H9 (cell line): ENCODE data around the gene LRIG1. TPM values are rescaled to one million over a fixed set of nuclear protein-coding genes. Genes with fewer than 3 reads are reported as not detected.

ENCODE experiments used
- DNase-seq: peaks from one replicate; pipeline ENCODE4 v3.0.0-alpha.2; 2017
- H2AFZ ChIP-seq: one replicate; pipeline ENCODE4 v1.6.1; 2013; ENCODE audit warnings: mild to moderate bottlenecking, low read length, control low read depth, moderate library complexity
- H2AK5ac ChIP-seq: 2 replicates; pipeline ENCODE4 v1.6.1; 2013; ENCODE audit warnings: low read length, control low read depth, mixed read lengths; ENCODE audit not compliant: insufficient read length
- H2BK120ac ChIP-seq: one replicate; pipeline ENCODE4 v1.6.1; 2013; ENCODE audit warnings: low read depth, mild to moderate bottlenecking, low read length, control low read depth, inconsistent platforms; ENCODE audit not compliant: poor library complexity, severe bottlenecking
- H2BK12ac ChIP-seq: 2 replicates; pipeline ENCODE4 v1.6.1; 2013; ENCODE audit warnings: low read length, control low read depth, mixed read lengths, low read depth; ENCODE audit not compliant: insufficient read length
- H2BK15ac ChIP-seq: 2 replicates; pipeline ENCODE4 v1.6.1; 2013; ENCODE audit warnings: low read depth, low read length, control low read depth
- H2BK20ac ChIP-seq: one replicate; pipeline ENCODE4 v1.6.1; 2013; ENCODE audit warnings: low read depth, mild to moderate bottlenecking, low read length, control low read depth, inconsistent platforms; ENCODE audit not compliant: poor library complexity, severe bottlenecking
- H2BK5ac ChIP-seq: 2 replicates; pipeline ENCODE4 v1.6.1; 2013; ENCODE audit warnings: low read length, control low read depth, mixed read lengths; ENCODE audit not compliant: insufficient read length
- H3K14ac ChIP-seq: 2 replicates; pipeline ENCODE4 v1.6.1; 2013; ENCODE audit warnings: low read length, control low read depth; ENCODE audit not compliant: insufficient read depth
- H3K18ac ChIP-seq: 2 replicates; pipeline ENCODE4 v1.6.1; 2013; ENCODE audit warnings: low read depth, mild to moderate bottlenecking, mixed read lengths, low read length, control low read depth; ENCODE audit not compliant: insufficient read length
- H3K23ac ChIP-seq: 2 replicates; pipeline ENCODE4 v1.6.1; 2013; ENCODE audit warnings: low read length, control low read depth, mixed read lengths, low read depth; ENCODE audit not compliant: insufficient read length
- H3K23me2 ChIP-seq: 2 replicates; pipeline ENCODE4 v1.6.1; 2013; ENCODE audit warnings: low read depth, mild to moderate bottlenecking, mixed read lengths, low read length, control low read depth; ENCODE audit not compliant: insufficient read length, poor library complexity, severe bottlenecking
- H3K27ac ChIP-seq: 2 replicates; pipeline ENCODE4 v1.5.1; 2013; ENCODE audit warnings: low read length, control low read depth, mixed read lengths, low read depth; ENCODE audit not compliant: insufficient read length
- H3K27me3 ChIP-seq: 2 replicates; pipeline ENCODE4 v1.6.1; 2013; ENCODE audit warnings: low read length, control low read depth, inconsistent platforms; ENCODE audit not compliant: insufficient read depth
- H3K4ac ChIP-seq: 2 replicates; pipeline ENCODE4 v1.6.1; 2013; ENCODE audit warnings: low read depth, mild to moderate bottlenecking, control low read depth, inconsistent platforms, low read length, moderate library complexity
- H3K4me1 ChIP-seq: 2 replicates; pipeline ENCODE4 v1.6.1; 2013; ENCODE audit warnings: low read length, control low read depth, inconsistent platforms; ENCODE audit not compliant: insufficient read depth
- H3K4me2 ChIP-seq: 2 replicates; pipeline ENCODE4 v1.6.1; 2013; ENCODE audit warnings: low read length, control low read depth, mixed read lengths; ENCODE audit not compliant: insufficient read length, insufficient read depth
- H3K56ac ChIP-seq: 2 replicates; pipeline ENCODE4 v1.6.1; 2013; ENCODE audit warnings: low read depth, mild to moderate bottlenecking, mixed read lengths, low read length, control low read depth; ENCODE audit not compliant: insufficient read length
- H3K79me1 ChIP-seq: 2 replicates; pipeline ENCODE4 v1.6.1; 2013; ENCODE audit warnings: low read depth, mild to moderate bottlenecking, moderate library complexity, low read length, control low read depth, inconsistent platforms; ENCODE audit not compliant: insufficient read depth, poor library complexity, severe bottlenecking
- H3K79me2 ChIP-seq: 2 replicates; pipeline ENCODE4 v1.6.1; 2013; ENCODE audit warnings: low read length, control low read depth, inconsistent platforms; ENCODE audit not compliant: insufficient read depth
- H3K9ac ChIP-seq: 2 replicates; pipeline ENCODE4 v1.6.1; 2013; ENCODE audit warnings: low read length, control low read depth, mixed read lengths; ENCODE audit not compliant: insufficient read length; ENCODE audit errors: extremely low read depth
- H3K9me3 ChIP-seq: one replicate; pipeline ENCODE4 v1.6.1; 2013; ENCODE audit warnings: low read depth, low read length, inconsistent platforms; ENCODE audit not compliant: control insufficient read depth
- H3T11ph ChIP-seq: one replicate; pipeline ENCODE4 v1.6.1; 2013; ENCODE audit warnings: mild to moderate bottlenecking, low read length, control low read depth, inconsistent platforms
- H4K20me1 ChIP-seq: one replicate; pipeline ENCODE4 v1.6.1; 2013; ENCODE audit not compliant: control insufficient read depth, insufficient read length, insufficient read depth
- H4K5ac ChIP-seq: 2 replicates; pipeline ENCODE4 v1.6.1; 2013; ENCODE audit warnings: low read depth, mild to moderate bottlenecking, mixed read lengths, low read length, control low read depth; ENCODE audit not compliant: insufficient read length
- H4K8ac ChIP-seq: replicated peaks from 2 replicates; pipeline ENCODE4 v1.6.1; 2013; ENCODE audit warnings: low read length, control low read depth, mixed read lengths, low read depth; ENCODE audit not compliant: insufficient read length
- H4K91ac ChIP-seq: 2 replicates; pipeline ENCODE4 v1.6.1; 2013; ENCODE audit warnings: low read depth, mild to moderate bottlenecking, moderate library complexity, mixed read lengths, low read length, control low read depth; ENCODE audit not compliant: insufficient read length
- H3K27ac Mint-ChIP-seq, 3 experiments: 2 replicates in 2 of 3; 3 replicates in 1 of 3; pipeline ENCODE4 v1.8.0; 2020 to 2021; ENCODE audit warnings: mixed read lengths in 3 of 3, mild to moderate bottlenecking in 1 of 3, moderate library complexity in 1 of 3
- H3K27me3 Mint-ChIP-seq: 2 replicates; pipeline ENCODE4 v1.8.0; 2021; ENCODE audit warnings: low read depth, mild to moderate bottlenecking, moderate library complexity, mixed read lengths
- H3K36me3 Mint-ChIP-seq, 3 experiments: 2 replicates in 2 of 3; 3 replicates in 1 of 3; pipeline ENCODE4 v1.8.0; 2020 to 2021; ENCODE audit warnings: low read depth in 3 of 3, mixed read lengths in 3 of 3; ENCODE audit not compliant: insufficient read depth in 1 of 3
- H3K4me1 Mint-ChIP-seq, 2 experiments: 2 replicates each; pipeline ENCODE4 v1.8.0; 2020; ENCODE audit warnings: mixed read lengths in 2 of 2
- H3K4me3 Mint-ChIP-seq, 2 experiments: 2 replicates in 1 of 2; 3 replicates in 1 of 2; pipeline ENCODE4 v1.8.0; 2020 to 2021; ENCODE audit warnings: mild to moderate bottlenecking in 2 of 2, mixed read lengths in 2 of 2, moderate library complexity in 1 of 2
- H3K9me3 Mint-ChIP-seq, 2 experiments: 2 replicates in 1 of 2; 3 replicates in 1 of 2; pipeline ENCODE4 v1.8.0; 2020; ENCODE audit warnings: mild to moderate bottlenecking in 2 of 2, mixed read lengths in 2 of 2, moderate library complexity in 1 of 2
- WGBS: extraction: QIAGEN DNeasy Blood & Tissue Kit; methylation state at CpG from one replicate; pipeline ENCODE4 v1.1.7; 2013; ENCODE audit warnings: missing lambda C conversion rate, low lambda C conversion rate, mixed read lengths; ENCODE audit not compliant: insufficient read length; ENCODE audit errors: extremely low coverage; 5-methylcytosine and 5-hydroxymethylcytosine counted together
- total RNA-seq: library from RNA; stranded (reverse); gene quantifications from 2 replicates; pipeline ENCODE4 v1.2.1, GENCODE V29; 2021
- TF ChIP-seq, protein P1 (sequence below): fragments of 200-600 bp; sonication (generic); conservative IDR thresholded peaks from 3 replicates; pipeline ENCODE4 v1.8.0; 2021; ENCODE audit warnings: antibody characterized with exemption, mild to moderate bottlenecking

The LRIG1 gene
- total RNA-seq, 1 experiment from 2014 or later, result 70.3 TPM

DNA sequence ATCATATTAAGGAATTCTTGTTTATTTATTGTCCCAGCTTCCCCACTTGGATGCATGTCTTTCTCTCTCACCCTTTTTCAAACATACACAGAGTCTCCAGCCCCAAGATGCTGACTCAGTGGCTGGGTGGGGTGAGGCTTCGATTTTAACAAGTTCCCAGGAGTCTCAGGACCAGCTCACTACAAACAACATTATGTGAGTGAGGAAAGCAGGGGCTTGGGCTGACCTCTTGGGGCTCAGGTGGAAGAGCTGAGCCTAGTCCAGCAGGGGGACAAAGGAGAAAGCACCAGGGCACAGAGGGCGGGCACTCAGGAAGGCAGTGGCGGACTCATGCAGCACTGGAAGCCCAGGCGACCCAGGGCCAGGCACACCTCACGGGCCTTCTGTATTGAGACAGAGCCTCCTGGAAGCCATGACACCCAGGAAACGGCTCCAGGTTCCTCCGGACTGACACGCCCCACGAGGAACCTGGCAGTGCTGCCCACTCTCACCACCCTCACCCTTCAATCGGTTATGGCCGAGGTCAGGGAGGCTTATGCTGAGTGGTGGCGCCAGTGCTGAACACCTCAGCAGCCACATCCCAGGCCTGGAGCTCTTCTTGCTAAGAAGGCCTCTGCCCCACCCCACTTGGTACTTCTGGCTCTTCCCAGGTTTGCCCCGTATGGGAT, 97.4 kb downstream of the LRIG1 start:
- H3K23me2 ChIP-seq, result no peaks in the 10 kb centered on the region
- no peak overlapping the region for H4K91ac ChIP-seq
- H2BK120ac ChIP-seq, result no peak overlapping the region
- no peaks in the 10 kb centered on the region for H3K27me3 ChIP-seq
- H3K27ac ChIP-seq, result no peak overlapping the region
- H4K20me1 ChIP-seq, result no peaks in the 10 kb centered on the region
- no peak overlapping the region for H2BK5ac ChIP-seq
- TF ChIP-seq, protein P1, sequence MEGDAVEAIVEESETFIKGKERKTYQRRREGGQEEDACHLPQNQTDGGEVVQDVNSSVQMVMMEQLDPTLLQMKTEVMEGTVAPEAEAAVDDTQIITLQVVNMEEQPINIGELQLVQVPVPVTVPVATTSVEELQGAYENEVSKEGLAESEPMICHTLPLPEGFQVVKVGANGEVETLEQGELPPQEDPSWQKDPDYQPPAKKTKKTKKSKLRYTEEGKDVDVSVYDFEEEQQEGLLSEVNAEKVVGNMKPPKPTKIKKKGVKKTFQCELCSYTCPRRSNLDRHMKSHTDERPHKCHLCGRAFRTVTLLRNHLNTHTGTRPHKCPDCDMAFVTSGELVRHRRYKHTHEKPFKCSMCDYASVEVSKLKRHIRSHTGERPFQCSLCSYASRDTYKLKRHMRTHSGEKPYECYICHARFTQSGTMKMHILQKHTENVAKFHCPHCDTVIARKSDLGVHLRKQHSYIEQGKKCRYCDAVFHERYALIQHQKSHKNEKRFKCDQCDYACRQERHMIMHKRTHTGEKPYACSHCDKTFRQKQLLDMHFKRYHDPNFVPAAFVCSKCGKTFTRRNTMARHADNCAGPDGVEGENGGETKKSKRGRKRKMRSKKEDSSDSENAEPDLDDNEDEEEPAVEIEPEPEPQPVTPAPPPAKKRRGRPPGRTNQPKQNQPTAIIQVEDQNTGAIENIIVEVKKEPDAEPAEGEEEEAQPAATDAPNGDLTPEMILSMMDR, result no peak
- no peaks in the 10 kb centered on the region; the same call in 1 of the 2 replicates for H3K79me2 ChIP-seq
- no peak overlapping the region for H3K23ac ChIP-seq
- Mint-ChIP-seq H3K9me3 (no peaks in the 10 kb centered on the region), H3K4me3 (no peak overlapping the region), H3K27me3 (no peaks in the 10 kb centered on the region; the same call in 1 of the 2 replicates), H3K36me3 (peaks cover 58 to 90% (median 86%) of the 10 kb centered on the region in 3 experiments; a peak in 6 of 7 replicates), H3K27ac (peak overlapping the region; percentile 74 to 90 (median 74); a peak in 5 of 7 replicates), H3K4me1 (peaks cover 34 to 38% of the 10 kb centered on the region in 2 experiments)
- H3K14ac ChIP-seq, result no peak overlapping the region; the same call in 1 of the 2 replicates
- H3K18ac ChIP-seq, result no peak overlapping the region
- no CpG with 5 or more reads among the region's 13 CpGs for WGBS
- H2AK5ac ChIP-seq, result no peak overlapping the region
- no peak overlapping the region for H3K4ac ChIP-seq
- no peak overlapping the region for H2BK12ac ChIP-seq
- H2AFZ ChIP-seq, result no peak overlapping the region
- no peak overlapping the region for H4K8ac ChIP-seq
- no peak overlapping the region for H2BK15ac ChIP-seq
- H4K5ac ChIP-seq, result no peak overlapping the region
- H3K9me3 ChIP-seq, result no peaks in the 10 kb centered on the region
- no peak overlapping the region for H3K4me2 ChIP-seq
- H3K9ac ChIP-seq, result no peak overlapping the region
- H2BK20ac ChIP-seq, result no peak overlapping the region
- DNase-seq, result no peak
- no peaks in the 10 kb centered on the region for H3K4me1 ChIP-seq
- H3T11ph ChIP-seq, result no peak overlapping the region
- H3K56ac ChIP-seq, result no peak overlapping the region
- peaks cover 5% of the 10 kb centered on the region for H3K79me1 ChIP-seq
